ENCODE measurements around the gene MYOZ1. TPM values are rescaled to one million over a fixed set of nuclear protein-coding genes. Genes with fewer than 3 reads are reported as not detected.

Gene MYOZ1
- total RNA-seq, 4 donors from 2014 or later = 0.19 to 1.2 (median 0.79) TPM; not detected in 1

DNA sequence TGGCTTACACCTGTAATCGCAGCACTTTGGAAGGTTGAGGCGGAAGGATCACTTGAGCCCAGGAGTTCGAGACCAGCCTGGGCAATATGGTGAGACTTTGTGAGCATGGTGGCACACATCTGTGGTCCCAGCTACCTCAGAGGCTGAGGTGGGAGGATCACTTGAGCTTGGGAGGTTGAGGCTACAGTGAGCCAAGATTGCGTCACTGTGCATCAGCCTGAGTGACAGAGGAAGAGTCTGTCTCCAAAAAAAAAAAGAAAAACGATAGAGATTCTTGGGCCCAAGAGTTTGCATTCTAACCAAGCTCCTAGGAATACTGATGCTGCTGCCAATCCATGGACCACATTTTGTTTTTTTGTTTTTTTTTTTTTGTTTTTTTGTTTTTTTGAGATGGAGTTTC, 12.1 kb downstream of the MYOZ1 start:
- Histone ChIP-seq H3K4me3 (no peak overlapping the region), H3K27ac (no peak overlapping the region), H3K4me1 (peaks cover 7 to 36% (median 13%) of the 10 kb centered on the region in 3 donors), H3K27me3 (no peaks in the 10 kb centered on the region), H3K36me3 (no peaks in the 10 kb centered on the region), H3K9me3 (no peaks in the 10 kb centered on the region)
- intact Hi-C loops (cut with DNase I) = no loop called here
- WGBS, 2 donors = 89 to 90% methylated on average over 4 to 5 of the region's 5 CpGs
- DNase-seq = no peak
- TF ChIP-seq, protein P1, sequence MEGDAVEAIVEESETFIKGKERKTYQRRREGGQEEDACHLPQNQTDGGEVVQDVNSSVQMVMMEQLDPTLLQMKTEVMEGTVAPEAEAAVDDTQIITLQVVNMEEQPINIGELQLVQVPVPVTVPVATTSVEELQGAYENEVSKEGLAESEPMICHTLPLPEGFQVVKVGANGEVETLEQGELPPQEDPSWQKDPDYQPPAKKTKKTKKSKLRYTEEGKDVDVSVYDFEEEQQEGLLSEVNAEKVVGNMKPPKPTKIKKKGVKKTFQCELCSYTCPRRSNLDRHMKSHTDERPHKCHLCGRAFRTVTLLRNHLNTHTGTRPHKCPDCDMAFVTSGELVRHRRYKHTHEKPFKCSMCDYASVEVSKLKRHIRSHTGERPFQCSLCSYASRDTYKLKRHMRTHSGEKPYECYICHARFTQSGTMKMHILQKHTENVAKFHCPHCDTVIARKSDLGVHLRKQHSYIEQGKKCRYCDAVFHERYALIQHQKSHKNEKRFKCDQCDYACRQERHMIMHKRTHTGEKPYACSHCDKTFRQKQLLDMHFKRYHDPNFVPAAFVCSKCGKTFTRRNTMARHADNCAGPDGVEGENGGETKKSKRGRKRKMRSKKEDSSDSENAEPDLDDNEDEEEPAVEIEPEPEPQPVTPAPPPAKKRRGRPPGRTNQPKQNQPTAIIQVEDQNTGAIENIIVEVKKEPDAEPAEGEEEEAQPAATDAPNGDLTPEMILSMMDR (IDR thresholded peaks at IDR 0.05) = no peak
- no peak for TF ChIP-seq POLR2A (IDR thresholded peaks at IDR 0.05)

DNA sequence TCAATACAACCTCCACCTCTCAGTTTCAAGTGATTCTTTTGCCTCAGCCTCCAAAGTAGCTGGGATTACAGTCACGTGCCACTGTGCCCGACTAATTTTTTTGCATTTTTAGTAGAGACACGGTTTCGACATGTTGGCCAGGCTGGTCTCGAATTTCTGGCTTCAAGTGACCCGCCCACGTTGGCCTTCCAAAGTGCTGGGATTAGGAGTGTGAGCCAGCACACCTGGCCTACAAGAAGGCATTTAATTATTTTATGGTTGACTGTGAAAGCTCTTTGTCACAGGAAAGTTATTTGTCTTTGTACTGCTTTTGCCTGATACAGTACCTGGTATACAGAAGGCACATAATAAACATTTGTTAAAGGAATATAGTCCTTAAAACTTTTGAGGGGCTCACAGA, 12.9 kb downstream of the MYOZ1 start:
- Histone ChIP-seq H3K36me3 (no peaks in the 10 kb centered on the region), H3K4me1 (peaks cover 7 to 37% (median 13%) of the 10 kb centered on the region in 3 donors), H3K27me3 (no peaks in the 10 kb centered on the region), H3K27ac (no peak overlapping the region), H3K9me3 (no peaks in the 10 kb centered on the region), H3K4me3 (no peak overlapping the region)
- no peak for TF ChIP-seq POLR2A (IDR thresholded peaks at IDR 0.05)
- intact Hi-C loops (cut with DNase I) = no loop called here
- no peak for DNase-seq
- WGBS, 2 donors = 36 to 51% methylated on average over 7 of the region's 7 CpGs

DNA sequence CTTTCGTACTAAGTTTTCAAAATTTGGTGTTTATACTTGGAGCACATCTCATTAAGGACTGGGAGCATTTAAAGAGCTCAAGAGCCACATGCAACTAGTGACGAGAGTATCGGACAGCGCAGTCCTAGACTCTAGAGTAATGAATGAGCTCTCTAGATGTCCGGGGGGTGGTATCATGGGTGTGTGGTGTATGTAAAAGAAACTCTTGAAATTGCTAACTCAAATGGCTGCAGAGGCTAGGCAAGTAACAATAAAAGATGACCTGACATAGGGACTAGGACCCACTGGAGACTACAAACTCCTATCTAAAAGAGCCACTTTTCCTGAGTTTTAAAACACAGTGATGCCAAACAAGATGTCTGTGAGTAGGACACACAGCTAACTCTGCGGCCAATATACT, 14.0 kb downstream of the MYOZ1 start:
- no peak for DNase-seq
- Histone ChIP-seq H3K4me3 (no peak overlapping the region), H3K27ac (no peak overlapping the region), H3K4me1 (peaks cover 7 to 37% (median 13%) of the 10 kb centered on the region in 3 donors), H3K27me3 (no peaks in the 10 kb centered on the region), H3K36me3 (no peaks in the 10 kb centered on the region), H3K9me3 (no peaks in the 10 kb centered on the region)
- 94 to 95% methylated on average over 6 of the region's 6 CpGs for WGBS, 2 donors
- intact Hi-C loops (cut with DNase I) = no loop called here
- TF ChIP-seq, protein P1 (IDR thresholded peaks at IDR 0.05) = no peak
- TF ChIP-seq POLR2A (IDR thresholded peaks at IDR 0.05) = no peak

DNA sequence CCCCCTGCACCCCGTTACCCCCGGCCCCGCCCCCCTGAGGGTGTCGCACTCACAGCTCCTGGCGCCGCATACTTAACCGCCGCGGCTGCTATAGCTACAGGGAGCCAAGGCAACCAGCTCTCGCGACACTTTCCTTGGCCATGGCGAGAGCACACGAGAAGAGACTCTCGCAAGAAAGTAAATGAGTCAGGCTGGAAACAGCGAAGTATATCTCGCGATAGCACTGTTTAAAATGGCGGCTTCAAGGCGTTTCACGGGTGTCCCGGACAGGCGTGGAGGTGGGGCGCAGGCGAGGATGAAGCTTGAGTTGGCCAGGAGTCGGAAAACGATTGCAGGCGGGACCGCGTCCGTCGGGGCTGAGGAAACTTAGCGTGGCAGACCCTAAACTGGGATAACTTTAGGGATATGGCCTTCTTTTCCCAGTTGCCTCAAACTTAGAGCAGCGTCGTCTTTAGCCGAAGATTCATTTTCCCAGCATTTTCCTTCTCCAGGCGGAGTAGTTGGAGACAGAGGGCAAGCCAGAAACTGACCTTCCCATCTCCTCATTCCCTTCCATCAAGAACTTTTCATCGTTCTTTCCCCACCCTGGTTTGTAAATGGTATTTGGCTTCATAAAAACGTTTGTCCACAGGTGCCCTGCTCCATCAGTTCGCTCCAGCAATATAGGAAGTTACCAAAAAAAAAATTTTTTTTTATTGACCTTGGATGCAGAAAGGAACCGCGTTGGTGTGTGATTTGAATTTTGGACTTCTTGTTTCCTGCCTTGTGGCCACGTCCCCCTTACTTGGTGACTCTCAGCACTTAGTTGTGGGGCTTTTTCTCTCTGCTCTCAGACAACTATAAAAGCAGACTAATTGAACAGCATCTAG, 15.2 kb downstream of the MYOZ1 start:
- H3K27ac ChIP-seq = peak overlapping the region; percentile 85 to 90 (median 88)
- DNase-seq = peak; percentile 82
- intact Hi-C loops (cut with DNase I) = no loop called here
- H3K4me1 ChIP-seq = peaks cover 7 to 37% (median 13%) of the 10 kb centered on the region in 3 donors
- TF ChIP-seq, protein P1 (IDR thresholded peaks at IDR 0.05) = no peak
- TF ChIP-seq POLR2A (IDR thresholded peaks at IDR 0.05) = peak in 1 of 4 donors; percentile 51
- no peaks in the 10 kb centered on the region for H3K9me3 ChIP-seq
- H3K36me3 ChIP-seq = no peaks in the 10 kb centered on the region
- H3K27me3 ChIP-seq = no peaks in the 10 kb centered on the region
- 2 to 6% methylated on average over 16 to 27 of the region's 42 CpGs for WGBS, 2 donors
- H3K4me3 ChIP-seq = peak overlapping the region; percentile 81 to 93 (median 87)

DNA sequence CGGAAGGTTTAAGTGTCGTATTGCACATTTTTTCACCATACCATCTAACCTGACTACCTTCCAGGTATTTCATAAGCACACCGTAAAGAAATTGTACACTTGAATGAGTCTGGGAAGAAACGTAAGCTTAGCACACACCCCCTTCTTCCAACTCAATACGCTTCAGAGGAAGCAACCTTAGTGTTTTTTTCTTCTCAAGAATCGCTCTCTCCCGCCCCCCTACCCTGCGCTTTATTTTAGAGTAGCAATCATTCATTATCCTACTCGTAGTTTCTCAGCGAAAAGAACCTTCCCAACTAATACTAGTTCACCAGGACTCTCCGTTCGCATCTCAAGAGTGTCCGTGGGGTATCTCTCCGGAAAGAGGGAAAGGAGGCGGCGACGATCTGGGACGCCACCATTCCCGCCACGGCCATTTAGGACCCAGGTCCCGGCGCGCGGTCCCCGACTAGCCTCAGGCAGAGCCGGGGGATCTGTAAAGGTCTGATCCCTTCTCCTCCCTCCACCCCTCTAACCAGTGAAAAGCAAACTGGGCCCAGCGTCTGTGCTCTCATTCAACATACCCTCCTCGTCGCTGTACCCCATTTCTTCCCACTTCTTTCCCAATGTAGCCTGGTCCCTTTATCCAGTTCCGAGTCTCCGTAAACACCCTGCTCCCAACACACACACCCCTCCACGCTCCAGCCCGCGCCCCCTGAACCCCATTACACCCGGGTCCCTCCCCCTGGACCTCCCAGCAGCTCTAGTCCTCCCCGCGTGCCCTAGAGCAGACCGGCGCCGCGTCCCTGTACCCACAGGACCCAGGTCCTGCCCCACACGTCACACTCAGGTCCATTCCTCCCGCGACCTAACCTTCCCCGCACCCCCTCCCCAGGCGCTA, 16.0 kb downstream of the MYOZ1 start:
- intact Hi-C loops (cut with DNase I) = no loop called here
- TF ChIP-seq POLR2A (IDR thresholded peaks at IDR 0.05) = no peak
- TF ChIP-seq, protein P1 (IDR thresholded peaks at IDR 0.05) = no peak
- Histone ChIP-seq H3K27ac (peak overlapping the region; percentile 85 to 90 (median 88)), H3K36me3 (no peaks in the 10 kb centered on the region), H3K9me3 (no peaks in the 10 kb centered on the region), H3K27me3 (no peaks in the 10 kb centered on the region), H3K4me1 (peaks cover 7 to 37% (median 13%) of the 10 kb centered on the region in 3 donors), H3K4me3 (peak overlapping the region; percentile 81 to 93 (median 87))
- no peak for DNase-seq
- WGBS, 2 donors = 0% methylated on average over 31 to 41 of the region's 46 CpGs
